ENCODE results near the gene ARL15.

The ARL15 gene

GRCh38 chr5:53946405-53947100, 363.8 kb downstream of the ARL15 start:
- Mint-ChIP-seq H3K36me3 (ENCODE audit: low read depth) (peaks cover 14% of the 10 kb centered on the region), H3K9me3 (peaks cover 11% of the 10 kb centered on the region), H3K27me3 (no peaks in the 10 kb centered on the region), H3K4me3 (no peak overlapping the region), H3K4me1 (no peaks in the 10 kb centered on the region), H3K27ac (no peak overlapping the region)
- DNase-seq (no peak), ATAC-seq (no peak)

GRCh38 chr5:53944981-53945380, 365.4 kb downstream of the ARL15 start:
- Mint-ChIP-seq H3K4me3 (no peak overlapping the region), H3K4me1 (no peaks in the 10 kb centered on the region), H3K36me3 (ENCODE audit: low read depth) (peaks cover 15% of the 10 kb centered on the region), H3K9me3 (peaks cover 11% of the 10 kb centered on the region), H3K27me3 (no peaks in the 10 kb centered on the region), H3K27ac (no peak overlapping the region)
- DNase-seq (no peak), ATAC-seq (no peak)

- Mint-ChIP-seq H3K4me3 (no peak overlapping the region), H3K4me1 (no peaks in the 10 kb centered on the region)
- ATAC-seq = no peak
Observed at GRCh38 chr5:53943938-53944337, 366.4 kb downstream of the ARL15 start.

GRCh38 chr5:53942724-53943123, 367.6 kb downstream of the ARL15 start:
- no peak for DNase-seq
- peaks cover 11% of the 10 kb centered on the region for H3K9me3 Mint-ChIP-seq

More at GRCh38 chr5:53943938-53944337, 366.4 kb downstream of the ARL15 start:
- Mint-ChIP-seq H3K27me3 (no peaks in the 10 kb centered on the region), H3K9me3 (peaks cover 11% of the 10 kb centered on the region), H3K36me3 (ENCODE audit: low read depth) (peaks cover 20% of the 10 kb centered on the region), H3K27ac (no peak overlapping the region)
- DNase-seq = no peak

GRCh38 chr5:53940921-53941320, 369.5 kb downstream of the ARL15 start:
- no peak overlapping the region for H3K4me3 Mint-ChIP-seq
- H3K9me3 Mint-ChIP-seq = peaks cover 11% of the 10 kb centered on the region
- ATAC-seq (no peak), DNase-seq (no peak)
- H3K36me3 Mint-ChIP-seq (ENCODE audit: low read depth) = peaks cover 21% of the 10 kb centered on the region
- H3K4me1 Mint-ChIP-seq = no peaks in the 10 kb centered on the region
- no peak overlapping the region for H3K27ac Mint-ChIP-seq
- H3K27me3 Mint-ChIP-seq = no peaks in the 10 kb centered on the region

More at GRCh38 chr5:53942724-53943123, 367.6 kb downstream of the ARL15 start:
- no peaks in the 10 kb centered on the region for H3K27me3 Mint-ChIP-seq
- no peak for ATAC-seq
- no peak overlapping the region for H3K4me3 Mint-ChIP-seq
- H3K36me3 Mint-ChIP-seq (ENCODE audit: low read depth) = peaks cover 21% of the 10 kb centered on the region
- H3K4me1 Mint-ChIP-seq = no peaks in the 10 kb centered on the region
- no peak overlapping the region for H3K27ac Mint-ChIP-seq

- ATAC-seq = no peak
- H3K36me3 Mint-ChIP-seq (ENCODE audit: low read depth) = peaks cover 9% of the 10 kb centered on the region
Observed at GRCh38 chr5:53937467-53937866, 372.9 kb downstream of the ARL15 start.

GRCh38 chr5:53936481-53937352, 373.7 kb downstream of the ARL15 start:
- ATAC-seq (no peak), DNase-seq (no peak)
- H3K4me1 Mint-ChIP-seq = no peaks in the 10 kb centered on the region
- H3K36me3 Mint-ChIP-seq (ENCODE audit: low read depth) = peaks cover 9% of the 10 kb centered on the region
- H3K27ac Mint-ChIP-seq = no peak overlapping the region
- H3K4me3 Mint-ChIP-seq = no peak overlapping the region
- no peaks in the 10 kb centered on the region for H3K9me3 Mint-ChIP-seq
- no peaks in the 10 kb centered on the region for H3K27me3 Mint-ChIP-seq

More at GRCh38 chr5:53937467-53937866, 372.9 kb downstream of the ARL15 start:
- H3K4me1 Mint-ChIP-seq = no peaks in the 10 kb centered on the region
- no peak overlapping the region for H3K27ac Mint-ChIP-seq
- H3K27me3 Mint-ChIP-seq = no peaks in the 10 kb centered on the region
- no peaks in the 10 kb centered on the region for H3K9me3 Mint-ChIP-seq
- H3K4me3 Mint-ChIP-seq = no peak overlapping the region
- DNase-seq = no peak

- Mint-ChIP-seq H3K36me3 (ENCODE audit: low read depth) (peaks cover 7% of the 10 kb centered on the region), H3K4me1 (no peaks in the 10 kb centered on the region), H3K27ac (no peak overlapping the region), H3K4me3 (no peak overlapping the region), H3K9me3 (no peaks in the 10 kb centered on the region), H3K27me3 (no peaks in the 10 kb centered on the region)
- DNase-seq = no peak
- no peak for ATAC-seq
Observed at GRCh38 chr5:53934151-53934820, 376.1 kb downstream of the ARL15 start.

GRCh38 chr5:53932351-53932750, 378.0 kb downstream of the ARL15 start:
- no peaks in the 10 kb centered on the region for H3K27me3 Mint-ChIP-seq
- H3K27ac Mint-ChIP-seq = no peak overlapping the region
- no peaks in the 10 kb centered on the region for H3K4me1 Mint-ChIP-seq
- no peak for DNase-seq
- ATAC-seq = no peak
- H3K36me3 Mint-ChIP-seq (ENCODE audit: low read depth) = peaks cover 2% of the 10 kb centered on the region
- H3K4me3 Mint-ChIP-seq = no peak overlapping the region
- H3K9me3 Mint-ChIP-seq = no peaks in the 10 kb centered on the region

- Mint-ChIP-seq H3K4me3 (no peak overlapping the region), H3K27ac (no peak overlapping the region), H3K27me3 (no peaks in the 10 kb centered on the region), H3K4me1 (no peaks in the 10 kb centered on the region), H3K36me3 (ENCODE audit: low read depth) (peaks cover 1% of the 10 kb centered on the region), H3K9me3 (no peaks in the 10 kb centered on the region)
- ATAC-seq = no peak
- no peak for DNase-seq
Observed at GRCh38 chr5:53930457-53930856, 379.9 kb downstream of the ARL15 start.

- H3K9me3 Mint-ChIP-seq = no peaks in the 10 kb centered on the region
- no peaks in the 10 kb centered on the region for H3K4me1 Mint-ChIP-seq
- no peaks in the 10 kb centered on the region for H3K36me3 Mint-ChIP-seq (ENCODE audit: low read depth)
- no peak for ATAC-seq
- DNase-seq = no peak
- no peak overlapping the region for H3K4me3 Mint-ChIP-seq
- H3K27me3 Mint-ChIP-seq = no peaks in the 10 kb centered on the region
- no peak overlapping the region for H3K27ac Mint-ChIP-seq
Observed at GRCh38 chr5:53929570-53929969, 380.8 kb downstream of the ARL15 start.

GRCh38 chr5:53929152-53929551, 381.2 kb downstream of the ARL15 start:
- Mint-ChIP-seq H3K36me3 (ENCODE audit: low read depth) (no peaks in the 10 kb centered on the region), H3K27me3 (no peaks in the 10 kb centered on the region), H3K4me1 (no peaks in the 10 kb centered on the region), H3K4me3 (no peak overlapping the region), H3K27ac (no peak overlapping the region), H3K9me3 (no peaks in the 10 kb centered on the region)
- DNase-seq (no peak), ATAC-seq (no peak)

GRCh38 chr5:53928641-53929040, 381.7 kb downstream of the ARL15 start:
- H3K27ac Mint-ChIP-seq = no peak overlapping the region
- no peak for ATAC-seq
- no peaks in the 10 kb centered on the region for H3K4me1 Mint-ChIP-seq
- H3K27me3 Mint-ChIP-seq = no peaks in the 10 kb centered on the region
- H3K9me3 Mint-ChIP-seq = no peaks in the 10 kb centered on the region
- no peaks in the 10 kb centered on the region for H3K36me3 Mint-ChIP-seq (ENCODE audit: low read depth)
- H3K4me3 Mint-ChIP-seq = no peak overlapping the region
- DNase-seq = no peak

- ATAC-seq (no peak), DNase-seq (no peak)
- H3K36me3 Mint-ChIP-seq (ENCODE audit: low read depth) = no peaks in the 10 kb centered on the region
- no peak overlapping the region for H3K27ac Mint-ChIP-seq
- no peaks in the 10 kb centered on the region for H3K9me3 Mint-ChIP-seq
- no peaks in the 10 kb centered on the region for H3K27me3 Mint-ChIP-seq
- H3K4me1 Mint-ChIP-seq = no peaks in the 10 kb centered on the region
- no peak overlapping the region for H3K4me3 Mint-ChIP-seq
Observed at GRCh38 chr5:53927668-53928247, 382.6 kb downstream of the ARL15 start.
